NB4 (cell line): Measurements from ENCODE around the gene NKX2-8.

Source experiments
- CTCF ChIP-seq: IDR thresholded peaks from one replicate; pipeline ENCODE4 v1.5.1; 2012; ENCODE audit warnings: low read depth, low read length
- MAX ChIP-seq: IDR thresholded peaks from 2 replicates; pipeline ENCODE4 v1.6.1; 2011; ENCODE audit warnings: low read depth, low read length
- MYC ChIP-seq: IDR thresholded peaks from 2 replicates; pipeline ENCODE4 v1.6.1; 2011; ENCODE audit warnings: low read depth, low read length
- POLR2A ChIP-seq: IDR thresholded peaks from 2 replicates; pipeline ENCODE4 v1.6.1; 2011; ENCODE audit warnings: mild to moderate bottlenecking; ENCODE audit not compliant: insufficient read length; ENCODE audit errors: extremely low read depth

GRCh38 chr14:36582011-36582873 is at the start of gene NKX2-8:
- no peak for TF ChIP-seq CTCF
- TF ChIP-seq POLR2A, result no peak
- TF ChIP-seq MYC, result no peak
- TF ChIP-seq MAX, result no peak
